Spleen (tissue), 11 donors: ENCODE measurements around the gene TBX1. TPM values are rescaled to one million over a fixed set of nuclear protein-coding genes. Genes with fewer than 3 reads are reported as not detected.

Experiments used
- DNase-seq: peaks from one replicate; pipeline ENCODE4 v3.0.0-alpha.2; 2020
- H3K27ac ChIP-seq, 8 donors: fragments of 200-600 bp; sonication (generic) in 7 of 8; 1 replicate in 4 of 8; 2 replicates in 4 of 8; pipeline versions ENCODE4 v1.5.0 to v1.8.0; 2016 to 2021; ENCODE audit warnings: inconsistent platforms in 4 of 8, mild to moderate bottlenecking in 4 of 8, moderate library complexity in 1 of 8
- H3K27me3 ChIP-seq, 7 donors: fragments of 200-600 bp; sonication (generic) in 6 of 7; replicated peaks in 1 of 7; 1 replicate in 4 of 7; 2 replicates in 3 of 7; pipeline versions ENCODE4 v1.5.0 to v1.8.0; 2016 to 2021; ENCODE audit warnings: inconsistent platforms in 3 of 7, mild to moderate bottlenecking in 1 of 7
- H3K36me3 ChIP-seq, 6 donors: fragments of 200-600 bp; sonication (generic) in 5 of 6; 1 replicate in 4 of 6; 2 replicates in 2 of 6; pipeline versions ENCODE4 v1.5.0 to v1.8.0; 2016 to 2021; ENCODE audit warnings: inconsistent platforms in 2 of 6
- H3K4me1 ChIP-seq, 6 donors: fragments of 200-600 bp; sonication (generic) in 5 of 6; 1 replicate in 3 of 6; 2 replicates in 3 of 6; pipeline versions ENCODE4 v1.5.0 to v1.8.0; 2016 to 2021; ENCODE audit warnings: inconsistent platforms in 3 of 6
- H3K4me3 ChIP-seq, 8 donors: fragments of 200-600 bp; sonication (generic) in 7 of 8; 1 replicate in 4 of 8; 2 replicates in 4 of 8; pipeline versions ENCODE4 v1.5.0 to v1.8.0; 2016 to 2021; ENCODE audit warnings: inconsistent platforms in 4 of 8, mild to moderate bottlenecking in 4 of 8, moderate library complexity in 2 of 8
- H3K9me3 ChIP-seq, 8 donors: fragments of 200-600 bp; sonication (generic) in 7 of 8; 1 replicate in 4 of 8; 2 replicates in 4 of 8; pipeline versions ENCODE4 v1.5.0 to v1.8.0; 2016 to 2021; ENCODE audit warnings: inconsistent platforms in 4 of 8
- POLR2A ChIP-seq, 3 donors: fragments of 450-650 bp; IDR thresholded peaks; one replicate each; pipeline ENCODE4 v1.5.1; 2017; ENCODE audit warnings: antibody characterized with exemption in 3 of 3, mild to moderate bottlenecking in 1 of 3
- POLR2AphosphoS5 ChIP-seq, 3 donors: sonication (generic); formaldehyde crosslinking; IDR thresholded peaks; one replicate each; pipeline ENCODE4 v1.5.1; 2017; ENCODE audit warnings: antibody characterized with exemption in 3 of 3
- WGBS, 5 donors: extraction: QIAGEN DNeasy Blood & Tissue Kit in 3 of 5; methylation state at CpG; one replicate each; pipeline versions ENCODE4 v1.1.5 to v1.1.7; 2013 to 2018; 5-methylcytosine and 5-hydroxymethylcytosine counted together
- intact Hi-C: fragments of 100-400 bp; cut with DNase I; formaldehyde crosslinking; loops from one replicate; pipeline ENCODE4 v1.15.0; 2023; ENCODE audit warnings: low total_unique reads
- polyA plus RNA-seq, 3 donors: library from polyadenylated mRNA; stranded (reverse); fragments of 200-250 nt; gene quantifications; one replicate each; pipeline ENCODE4 v1.2.1, GENCODE V29; 2013
- total RNA-seq, 7 donors: library from RNA; depleted of rRNA in 3 of 7; stranded (reverse); fragments of >200 nt in 3 of 7; fragmentation: NEBNext Ultra II Directional in 4 of 7; extraction: Animal tissue kit (Norgen Biotek cat#: 25700) in 4 of 7; gene quantifications; one replicate each; pipeline versions ENCODE4 v1.1.0 to v1.2.1, GENCODE V29; 2016 to 2021
- TF ChIP-seq, protein P1 (sequence below), 11 experiments: fragments of 200-600 bp in 7 of 11; fragments of 450-650 bp in 4 of 11; sonication (generic) in 4 of 11; IDR thresholded peaks in 8 of 11; conservative IDR thresholded peaks in 3 of 11; 1 replicate in 7 of 11; 2 replicates in 4 of 11; pipeline versions ENCODE4 v1.4.0 to v1.8.0; 2016 to 2021; ENCODE audit warnings: antibody characterized with exemption in 11 of 11, inconsistent platforms in 4 of 11, mild to moderate bottlenecking in 1 of 11
- donor health status: healthy with polysubstance abuse.
- donor health status: DM: no; HTN: no; CAD: no; lungs with moderate emphysema.
- donor health status: DM: no; HTN: no; CAD: no.
- donor health status: Bipolar disorder and iron deficiency.
- donor health status: healthy.
- donor health status: DM: no; HTN: no; CAD: no.
- donor health status: DM: yes; HTN: yes; CAD: no.

The TBX1 gene
- total and polyA plus RNA-seq, 10 donors: 0.17 to 10.5 (median 0.70) TPM

DNA sequence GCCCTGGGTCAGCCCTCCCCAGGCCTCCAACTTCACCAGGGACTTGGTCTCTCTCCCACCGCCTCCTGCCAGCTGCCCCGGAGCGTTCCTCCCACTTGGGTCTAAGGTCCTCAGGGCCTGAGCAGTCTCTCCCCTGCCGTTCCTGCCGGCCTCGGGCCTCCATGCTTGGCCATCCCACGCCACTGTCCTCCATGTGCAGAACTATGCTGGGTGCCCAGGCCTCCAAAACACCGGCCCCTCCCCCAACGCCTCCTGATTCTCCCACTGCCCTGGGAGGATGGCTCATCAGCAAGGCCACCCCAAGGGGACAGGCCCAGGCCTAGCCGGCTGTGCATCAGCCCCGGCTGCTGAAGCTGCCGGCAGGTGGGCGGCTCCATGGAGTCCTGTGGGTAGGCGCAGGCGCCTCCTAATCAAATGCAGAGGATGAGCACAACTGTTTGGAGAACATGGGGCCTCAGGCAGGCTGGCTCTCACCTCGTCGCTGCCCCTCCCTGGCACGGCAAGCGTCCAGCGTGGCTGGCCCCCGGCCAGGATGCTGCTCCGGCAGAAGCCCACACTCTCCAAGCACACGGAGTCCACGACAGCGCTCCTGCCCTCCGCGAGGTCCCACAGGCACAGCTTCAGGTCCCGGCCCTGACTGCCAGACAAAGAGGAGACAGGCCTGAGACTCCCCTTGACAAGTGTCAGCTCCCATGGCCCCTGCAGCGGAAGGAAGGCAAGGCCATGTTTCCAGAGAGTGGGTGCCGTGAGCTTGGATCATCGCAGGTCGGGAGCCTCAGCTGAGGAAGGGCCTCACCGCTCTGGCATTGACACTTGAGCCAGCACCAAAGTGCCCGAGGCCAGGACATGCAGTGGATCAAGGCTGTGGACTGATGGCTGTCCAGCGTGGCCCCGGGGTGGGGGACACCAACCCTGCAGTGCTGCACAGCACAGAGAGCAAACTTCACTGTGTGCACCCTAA is 51.5 kb downstream of the TBX1 start:
- peaks cover 0 to 5% (median 0%) of the 10 kb centered on the region in 6 donors for H3K4me1 ChIP-seq
- TF ChIP-seq POLR2AphosphoS5 (IDR thresholded peaks at IDR 0.05): peak in 1 of 3 donors; percentile 5
- TF ChIP-seq, protein P1, sequence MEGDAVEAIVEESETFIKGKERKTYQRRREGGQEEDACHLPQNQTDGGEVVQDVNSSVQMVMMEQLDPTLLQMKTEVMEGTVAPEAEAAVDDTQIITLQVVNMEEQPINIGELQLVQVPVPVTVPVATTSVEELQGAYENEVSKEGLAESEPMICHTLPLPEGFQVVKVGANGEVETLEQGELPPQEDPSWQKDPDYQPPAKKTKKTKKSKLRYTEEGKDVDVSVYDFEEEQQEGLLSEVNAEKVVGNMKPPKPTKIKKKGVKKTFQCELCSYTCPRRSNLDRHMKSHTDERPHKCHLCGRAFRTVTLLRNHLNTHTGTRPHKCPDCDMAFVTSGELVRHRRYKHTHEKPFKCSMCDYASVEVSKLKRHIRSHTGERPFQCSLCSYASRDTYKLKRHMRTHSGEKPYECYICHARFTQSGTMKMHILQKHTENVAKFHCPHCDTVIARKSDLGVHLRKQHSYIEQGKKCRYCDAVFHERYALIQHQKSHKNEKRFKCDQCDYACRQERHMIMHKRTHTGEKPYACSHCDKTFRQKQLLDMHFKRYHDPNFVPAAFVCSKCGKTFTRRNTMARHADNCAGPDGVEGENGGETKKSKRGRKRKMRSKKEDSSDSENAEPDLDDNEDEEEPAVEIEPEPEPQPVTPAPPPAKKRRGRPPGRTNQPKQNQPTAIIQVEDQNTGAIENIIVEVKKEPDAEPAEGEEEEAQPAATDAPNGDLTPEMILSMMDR (IDR thresholded peaks at IDR 0.05 in 8 of 11, conservative IDR thresholded peaks at IDR 0.05 in 3 of 11): no peak
- no peak overlapping the region for H3K27ac ChIP-seq
- H3K27me3 ChIP-seq: no peaks in the 10 kb centered on the region
- WGBS, 5 donors: 93 to 95% (median 95%) methylated on average over 21 to 36 of the region's 36 CpGs
- peaks cover 0 to 37% (median 6%) of the 10 kb centered on the region in 6 donors for H3K36me3 ChIP-seq
- H3K9me3 ChIP-seq: no peaks in the 10 kb centered on the region
- intact Hi-C loops: no loop called here
- DNase-seq: peak; percentile 65
- no peak overlapping the region for H3K4me3 ChIP-seq

DNA sequence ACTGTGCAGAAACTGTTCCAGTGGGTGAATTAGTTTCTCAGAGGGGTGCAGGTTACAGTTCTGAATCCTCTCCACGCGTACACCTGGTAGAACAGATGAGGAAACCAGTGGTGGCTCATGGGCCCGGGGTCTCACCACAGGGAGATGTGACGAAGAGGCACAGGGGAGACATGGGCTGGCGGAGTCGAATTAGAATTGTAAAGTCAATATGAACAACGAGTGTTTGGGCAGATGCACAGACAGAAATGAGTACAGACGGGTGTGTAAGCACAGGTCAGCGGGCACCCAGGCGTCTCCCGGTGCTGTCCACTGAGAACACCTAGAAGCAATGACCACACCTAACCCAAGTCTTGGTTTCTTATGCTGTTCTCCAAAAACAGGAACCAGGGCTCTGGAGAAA is 52.3 kb downstream of the TBX1 start:
- WGBS, 5 donors: 86 to 91% (median 89%) methylated on average over 11 of the region's 11 CpGs
- intact Hi-C loops: no loop called here
- peak; percentile 27 for DNase-seq

DNA sequence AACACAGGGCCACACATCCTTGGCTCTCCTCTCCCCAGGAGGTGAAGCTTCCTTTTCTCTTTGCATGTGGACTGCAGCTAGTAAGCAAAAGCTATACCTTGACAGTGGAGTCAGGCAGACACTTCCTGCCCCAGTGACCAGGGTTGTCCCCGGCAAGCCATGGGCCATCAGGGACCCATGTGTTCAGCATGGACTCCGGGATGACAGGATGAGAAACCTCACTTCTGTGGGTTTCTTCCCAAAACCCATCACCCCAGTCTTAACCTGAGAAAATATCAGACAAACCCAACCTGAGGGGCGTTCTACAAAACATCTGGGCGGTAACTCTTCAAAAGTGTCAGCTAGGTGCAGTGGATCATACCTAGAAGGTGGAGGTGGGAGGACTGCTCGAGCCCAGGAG is 53.9 kb downstream of the TBX1 start:
- Histone ChIP-seq H3K27ac (no peak overlapping the region), H3K27me3 (no peaks in the 10 kb centered on the region), H3K4me1 (peaks cover 0 to 5% (median 0%) of the 10 kb centered on the region in 6 donors), H3K4me3 (no peak overlapping the region), H3K36me3 (peaks cover 0 to 42% (median 6%) of the 10 kb centered on the region in 6 donors), H3K9me3 (no peaks in the 10 kb centered on the region)
- WGBS, 5 donors: 88 to 94% (median 91%) methylated on average over 5 of the region's 5 CpGs
- intact Hi-C loops: no loop called here
- TF ChIP-seq, protein P1 (IDR thresholded peaks at IDR 0.05 in 8 of 11, conservative IDR thresholded peaks at IDR 0.05 in 3 of 11): no peak
- TF ChIP-seq POLR2A (IDR thresholded peaks at IDR 0.05) (no peak), POLR2AphosphoS5 (IDR thresholded peaks at IDR 0.05) (no peak)
- DNase-seq: no peak

More for the DNA sequence above, 52.3 kb downstream of the TBX1 start:
- Histone ChIP-seq H3K36me3 (peaks cover 0 to 31% (median 6%) of the 10 kb centered on the region in 6 donors), H3K27ac (no peak overlapping the region), H3K4me3 (no peak overlapping the region), H3K9me3 (no peaks in the 10 kb centered on the region), H3K4me1 (peaks cover 0 to 5% (median 0%) of the 10 kb centered on the region in 6 donors), H3K27me3 (no peaks in the 10 kb centered on the region)
- TF ChIP-seq POLR2A (IDR thresholded peaks at IDR 0.05): no peak
- no peak for TF ChIP-seq POLR2AphosphoS5 (IDR thresholded peaks at IDR 0.05)
- TF ChIP-seq, protein P1 (IDR thresholded peaks at IDR 0.05 in 8 of 11, conservative IDR thresholded peaks at IDR 0.05 in 3 of 11): no peak
